Uterus (tissue), 4 donors: ENCODE measurements around the gene PIAS1. TPM values are rescaled to one million over a fixed set of nuclear protein-coding genes. Genes with fewer than 3 reads are reported as not detected.
"Not testable (repeated sequence)": the region's sequence is repeated elsewhere in the genome, so short reads cannot be mapped to it uniquely, and the experiment has no call there.

ENCODE experiments used
- DNase-seq, 2 donors: peaks; one replicate each; pipeline ENCODE4 v3.0.0-alpha.2; 2019 to 2020
- H3K27ac ChIP-seq, 2 donors: fragments of 200-600 bp; sonication (generic); 1 replicate in 1 of 2; 2 replicates in 1 of 2; pipeline ENCODE4 v1.5.1; 2016 to 2018
- H3K27me3 ChIP-seq, 2 donors: fragments of 200-600 bp; sonication (generic); one replicate each; pipeline ENCODE4 v1.5.1; 2018 to 2019; ENCODE audit warnings: control low read depth in 1 of 2
- H3K36me3 ChIP-seq, 2 donors: fragments of 200-600 bp; sonication (generic); one replicate each; pipeline ENCODE4 v1.5.1; 2019; ENCODE audit warnings: control low read depth in 1 of 2
- H3K4me1 ChIP-seq, 2 donors: fragments of 200-600 bp; sonication (generic); one replicate each; pipeline ENCODE4 v1.5.1; 2018 to 2019; ENCODE audit warnings: control low read depth in 1 of 2
- H3K4me3 ChIP-seq, 2 donors: fragments of 200-600 bp; sonication (generic); 1 replicate in 1 of 2; 2 replicates in 1 of 2; pipeline ENCODE4 v1.5.1; 2018 to 2019; ENCODE audit warnings: mild to moderate bottlenecking in 1 of 2
- H3K9me3 ChIP-seq, 2 donors: fragments of 200-600 bp; sonication (generic); one replicate each; pipeline ENCODE4 v1.5.1; 2019; ENCODE audit warnings: control low read depth in 1 of 2
- POLR2A ChIP-seq, 2 donors: fragments of 450-650 bp; IDR thresholded peaks; one replicate each; pipeline ENCODE4 v1.6.1; 2016; ENCODE audit warnings: antibody characterized with exemption in 2 of 2, mild to moderate bottlenecking in 1 of 2, moderate library complexity in 1 of 2
- intact Hi-C: fragments of 100-400 bp; cut with DNase I; formaldehyde crosslinking; loops from one replicate; pipeline ENCODE4 v1.15.1; 2023; ENCODE audit warnings: low total_unique reads
- total RNA-seq, 4 donors: library from RNA; depleted of rRNA in 3 of 4; stranded (reverse); fragments of >200 nt in 3 of 4; gene quantifications; one replicate each; pipeline versions ENCODE4 v1.1.0 to v1.2.4, GENCODE V29; 2014 to 2023
- TF ChIP-seq, protein P1 (sequence below), 4 experiments: fragments of 200-600 bp in 2 of 4; fragments of 450-650 bp in 2 of 4; sonication (generic) in 2 of 4; IDR thresholded peaks; one replicate each; pipeline ENCODE4 v1.5.1; 2016 to 2019; ENCODE audit warnings: antibody characterized with exemption in 4 of 4, mild to moderate bottlenecking in 2 of 4, moderate library complexity in 1 of 4
- donor health status: DM: yes; HTN: yes; CAD: no.

PIAS1 gene
- total RNA-seq, 4 donors from 2014 or later, result 19.1 to 171 (median 95.9) TPM

DNA sequence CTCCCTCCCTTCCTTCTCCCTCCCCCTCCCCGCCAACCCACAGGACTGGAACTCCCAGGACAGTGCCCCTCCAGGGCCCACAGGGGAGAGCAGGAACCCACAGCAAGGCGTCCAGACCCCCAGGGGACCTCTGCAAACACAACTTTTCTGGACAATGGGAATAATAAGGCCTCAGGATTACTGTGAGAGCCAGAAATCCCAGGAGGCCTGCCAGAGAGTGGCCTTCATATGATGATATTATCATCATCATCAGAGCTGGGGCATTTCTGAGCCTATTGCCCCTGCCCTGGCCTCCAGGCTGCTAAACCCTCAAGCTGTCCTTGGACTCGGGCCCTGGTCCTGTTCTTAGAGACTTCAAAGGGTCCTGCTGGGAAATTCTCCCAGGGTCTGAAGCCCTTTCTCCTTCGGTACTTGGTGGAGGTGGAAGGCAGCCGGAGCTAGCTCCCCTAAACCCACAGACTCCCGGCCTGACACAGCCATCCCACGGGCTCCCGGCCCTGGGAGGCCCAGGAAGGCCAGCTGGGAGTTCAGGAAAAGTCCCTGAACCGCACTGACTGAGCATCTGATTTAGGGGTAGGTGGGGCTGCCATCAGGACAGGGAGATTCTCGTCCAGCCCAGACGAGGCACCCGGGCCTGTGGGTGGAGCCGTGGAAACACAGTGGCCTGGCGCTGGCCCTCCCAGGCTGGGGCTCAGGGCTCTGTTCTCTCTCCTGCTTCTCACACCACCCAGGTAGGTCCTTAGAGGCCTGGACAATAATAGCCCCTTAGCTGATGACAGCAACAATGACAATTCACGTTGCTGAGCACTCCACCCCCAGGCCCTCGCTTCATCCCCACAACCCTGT is 146.1 kb downstream of the PIAS1 start:
- H3K4me1 ChIP-seq, result peaks cover 0 to 6% of the 10 kb centered on the region in 2 donors
- H3K27me3 ChIP-seq, result no peaks in the 10 kb centered on the region
- no peak overlapping the region for H3K4me3 ChIP-seq
- no peak overlapping the region for H3K27ac ChIP-seq
- no peaks in the 10 kb centered on the region for H3K9me3 ChIP-seq
- TF ChIP-seq, protein P1, sequence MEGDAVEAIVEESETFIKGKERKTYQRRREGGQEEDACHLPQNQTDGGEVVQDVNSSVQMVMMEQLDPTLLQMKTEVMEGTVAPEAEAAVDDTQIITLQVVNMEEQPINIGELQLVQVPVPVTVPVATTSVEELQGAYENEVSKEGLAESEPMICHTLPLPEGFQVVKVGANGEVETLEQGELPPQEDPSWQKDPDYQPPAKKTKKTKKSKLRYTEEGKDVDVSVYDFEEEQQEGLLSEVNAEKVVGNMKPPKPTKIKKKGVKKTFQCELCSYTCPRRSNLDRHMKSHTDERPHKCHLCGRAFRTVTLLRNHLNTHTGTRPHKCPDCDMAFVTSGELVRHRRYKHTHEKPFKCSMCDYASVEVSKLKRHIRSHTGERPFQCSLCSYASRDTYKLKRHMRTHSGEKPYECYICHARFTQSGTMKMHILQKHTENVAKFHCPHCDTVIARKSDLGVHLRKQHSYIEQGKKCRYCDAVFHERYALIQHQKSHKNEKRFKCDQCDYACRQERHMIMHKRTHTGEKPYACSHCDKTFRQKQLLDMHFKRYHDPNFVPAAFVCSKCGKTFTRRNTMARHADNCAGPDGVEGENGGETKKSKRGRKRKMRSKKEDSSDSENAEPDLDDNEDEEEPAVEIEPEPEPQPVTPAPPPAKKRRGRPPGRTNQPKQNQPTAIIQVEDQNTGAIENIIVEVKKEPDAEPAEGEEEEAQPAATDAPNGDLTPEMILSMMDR (IDR thresholded peaks at IDR 0.05), result no peak
- TF ChIP-seq POLR2A (IDR thresholded peaks at IDR 0.05), result no peak
- no peaks in the 10 kb centered on the region for H3K36me3 ChIP-seq
- intact Hi-C loops, result no loop called here
- DNase-seq, result no peak

- DNase-seq, result no peak
- no peaks in the 10 kb centered on the region for H3K27me3 ChIP-seq
- TF ChIP-seq, protein P1 (IDR thresholded peaks at IDR 0.05), result no peak
- TF ChIP-seq POLR2A (IDR thresholded peaks at IDR 0.05), result no peak
- intact Hi-C loops, result no loop called here
- H3K4me1 ChIP-seq, result peaks cover 0 to 10% of the 10 kb centered on the region in 2 donors
- H3K4me3 ChIP-seq, result no peak overlapping the region
- H3K27ac ChIP-seq, result no peak overlapping the region
- H3K9me3 ChIP-seq, result no peaks in the 10 kb centered on the region
- no peaks in the 10 kb centered on the region for H3K36me3 ChIP-seq
These were observed 147.2 kb downstream of the PIAS1 start for GRCh38 chr15:68201153-68201878.

- intact Hi-C loops, result no loop called here
- Histone ChIP-seq H3K27ac (no peak overlapping the region), H3K9me3 (no peaks in the 10 kb centered on the region), H3K4me3 (no peak overlapping the region), H3K27me3 (no peaks in the 10 kb centered on the region), H3K36me3 (no peaks in the 10 kb centered on the region), H3K4me1 (peaks cover 0 to 10% of the 10 kb centered on the region in 2 donors)
- TF ChIP-seq POLR2A (IDR thresholded peaks at IDR 0.05), result no peak
- TF ChIP-seq, protein P1 (IDR thresholded peaks at IDR 0.05), result no peak
- no peak for DNase-seq
These were observed 147.8 kb downstream of the PIAS1 start for GRCh38 chr15:68201879-68202261.

DNA sequence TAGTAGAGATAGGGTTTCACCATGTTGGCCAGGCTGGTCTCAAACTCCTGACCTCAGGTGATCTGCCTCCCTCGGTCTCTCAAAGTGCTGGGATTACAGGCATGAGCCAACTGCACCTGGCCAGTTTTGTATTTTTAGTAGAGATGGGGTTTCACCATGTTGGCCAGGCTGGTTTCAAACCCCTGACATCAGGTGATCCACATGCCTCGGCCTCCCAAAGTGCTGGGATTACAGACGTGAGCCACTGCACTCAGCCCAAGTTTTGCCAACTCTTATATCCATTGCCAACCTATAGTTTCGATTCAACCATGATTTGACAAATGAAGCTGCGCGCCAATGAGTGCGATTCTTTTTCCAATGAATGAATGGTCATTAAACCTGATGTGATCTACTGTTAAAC is 148.9 kb downstream of the PIAS1 start:
- intact Hi-C loops, H3K27ac ChIP-seq: not testable (repeated sequence)

GRCh38 chr15:68203486-68203885 is 149.4 kb downstream of the PIAS1 start:
- TF ChIP-seq POLR2A (IDR thresholded peaks at IDR 0.05), result no peak
- TF ChIP-seq, protein P1 (IDR thresholded peaks at IDR 0.05), result no peak
- intact Hi-C loops, result no loop called here
- no peak for DNase-seq
- no peak overlapping the region for H3K27ac ChIP-seq
- H3K36me3 ChIP-seq, result no peaks in the 10 kb centered on the region
- H3K27me3 ChIP-seq, result no peaks in the 10 kb centered on the region
- H3K9me3 ChIP-seq, result no peaks in the 10 kb centered on the region
- no peak overlapping the region for H3K4me3 ChIP-seq
- H3K4me1 ChIP-seq, result peaks cover 0 to 10% of the 10 kb centered on the region in 2 donors

More for the DNA sequence above, 148.9 kb downstream of the PIAS1 start:
- H3K4me3 ChIP-seq, DNase-seq, H3K9me3 ChIP-seq, H3K27me3 ChIP-seq, H3K36me3 ChIP-seq: not testable (repeated sequence)
- H3K4me1 ChIP-seq, result peaks cover 0 to 10% of the 10 kb centered on the region in 2 donors
